ENCODE data around the gene SV2B.

GRCh38 chr15:91183596-91183995 is 83.5 kb downstream of the SV2B start:
- TF ChIP-seq CTCF (IDR thresholded peaks at IDR 0.05), result no peak
- TF ChIP-seq ZFX (IDR thresholded peaks at IDR 0.05; ENCODE audit: borderline replicate concordance), result no peak

Measured in 22Rv1 (cell line).